ENCODE data around the gene ETHE1. TPM values are rescaled to one million over a fixed set of nuclear protein-coding genes. Genes with fewer than 3 reads are reported as not detected.

Gene ETHE1
- total and polyA plus RNA-seq, 12 donors, result 15.9 to 78.7 (median 33.2) TPM

DNA sequence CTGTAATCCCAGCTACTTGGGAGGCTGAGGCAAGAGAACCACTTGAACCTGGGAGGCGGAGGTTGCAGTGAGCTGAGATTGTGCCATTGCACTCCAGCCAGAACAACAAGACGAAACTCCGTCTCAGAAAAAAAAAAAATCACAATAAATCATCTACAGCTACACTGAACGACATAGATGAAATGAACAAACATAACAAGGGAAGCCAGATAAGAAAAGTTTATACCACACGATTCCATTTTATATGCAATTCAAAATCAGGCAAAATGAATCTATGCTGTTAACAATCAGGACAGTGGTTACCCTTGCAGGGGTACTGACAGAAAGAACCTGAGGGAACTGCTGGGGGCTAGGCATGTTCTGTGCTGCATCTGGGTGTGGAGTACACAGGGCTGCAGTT, 42.7 kb upstream of the ETHE1 start:
- WGBS, 4 donors, result 50 to 70% (median 57%) methylated on average over 5 of the region's 5 CpGs
- DNase-seq, result no peak
- H3K4me3 ChIP-seq, result no peak overlapping the region
- H3K36me3 ChIP-seq (replicated peaks in 1 of 2), result no peaks in the 10 kb centered on the region
- TF ChIP-seq CTCF (IDR thresholded peaks at IDR 0.05) (no peak), POLR2A (IDR thresholded peaks at IDR 0.05) (no peak)
- no peak overlapping the region for H3K27ac ChIP-seq
- no peaks in the 10 kb centered on the region for H3K9me3 ChIP-seq (replicated peaks in 1 of 3)
- intact Hi-C loops (cut with DNase I), result no loop called here
- peaks cover 5 to 10% of the 10 kb centered on the region in 2 donors for H3K4me1 ChIP-seq (replicated peaks in 1 of 2)
- H3K27me3 ChIP-seq, result no peaks in the 10 kb centered on the region

GRCh38 chr19:43564800-43565199, 37.8 kb upstream of the ETHE1 start:
- WGBS, 4 donors, result 68 to 80% (median 73%) methylated on average over 9 of the region's 9 CpGs
- H3K9me3 ChIP-seq (replicated peaks in 1 of 3), result no peaks in the 10 kb centered on the region
- H3K27ac ChIP-seq, result no peak overlapping the region
- H3K36me3 ChIP-seq (replicated peaks in 1 of 2), result peaks cover 0 to 1% of the 10 kb centered on the region in 2 donors
- no peaks in the 10 kb centered on the region for H3K27me3 ChIP-seq
- DNase-seq, result no peak
- H3K4me3 ChIP-seq, result no peak overlapping the region
- intact Hi-C loops (cut with DNase I), result no loop called here
- H3K4me1 ChIP-seq (replicated peaks in 1 of 2), result peaks cover 10 to 17% of the 10 kb centered on the region in 2 donors
- TF ChIP-seq POLR2A (IDR thresholded peaks at IDR 0.05), result no peak
- no peak for TF ChIP-seq CTCF (IDR thresholded peaks at IDR 0.05)

- no peak for DNase-seq
- Histone ChIP-seq H3K36me3 (replicated peaks in 1 of 2) (peaks cover 0 to 5% of the 10 kb centered on the region in 2 donors), H3K4me3 (no peak overlapping the region), H3K27me3 (no peaks in the 10 kb centered on the region), H3K4me1 (replicated peaks in 1 of 2) (peaks cover 10 to 17% of the 10 kb centered on the region in 2 donors), H3K9me3 (replicated peaks in 1 of 3) (no peaks in the 10 kb centered on the region), H3K27ac (peak overlapping the region in 3 of 5 donors; percentile 82 to 94 (median 92))
- intact Hi-C loops (cut with DNase I), result no loop called here
- 85 to 89% (median 89%) methylated on average over 10 of the region's 10 CpGs for WGBS, 4 donors
- TF ChIP-seq POLR2A (IDR thresholded peaks at IDR 0.05) (no peak), CTCF (IDR thresholded peaks at IDR 0.05) (no peak)
Measured at GRCh38 chr19:43563816-43564457, 36.9 kb upstream of the ETHE1 start.

DNA sequence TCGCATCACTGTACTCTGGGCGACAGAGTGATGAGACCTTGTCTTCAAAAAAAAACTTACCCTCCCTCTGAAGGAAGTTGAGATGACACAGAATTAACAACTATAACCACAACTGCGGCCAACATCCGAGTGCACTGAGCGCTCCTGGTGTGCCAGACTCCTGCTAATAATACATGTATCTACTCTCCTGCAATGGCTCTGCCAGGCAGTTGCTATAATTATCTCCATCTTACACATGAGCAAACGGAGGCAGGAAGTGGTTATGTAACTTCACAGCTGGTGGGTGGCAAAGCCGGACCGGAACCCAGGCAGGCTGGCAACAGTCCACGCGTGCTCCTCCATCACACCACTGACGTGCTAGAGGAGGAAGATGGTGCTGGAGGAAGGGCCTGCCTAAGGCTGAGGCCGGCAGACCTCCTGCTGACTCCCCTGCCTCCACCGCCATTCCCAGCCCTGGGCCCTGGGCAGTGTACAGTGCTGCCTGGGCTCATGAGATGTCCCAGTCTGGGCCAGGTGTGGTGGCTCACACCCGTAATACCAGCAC, 35.8 kb upstream of the ETHE1 start:
- Histone ChIP-seq H3K9me3 (replicated peaks in 1 of 3) (no peaks in the 10 kb centered on the region), H3K4me1 (replicated peaks in 1 of 2) (peaks cover 16 to 22% of the 10 kb centered on the region in 2 donors), H3K27me3 (no peaks in the 10 kb centered on the region), H3K36me3 (replicated peaks in 1 of 2) (peaks cover 0 to 5% of the 10 kb centered on the region in 2 donors), H3K27ac (peak overlapping the region; percentile 63 to 94 (median 82)), H3K4me3 (no peak overlapping the region)
- WGBS, 4 donors, result 16 to 33% (median 24%) methylated on average over 13 to 14 of the region's 14 CpGs
- intact Hi-C loops (cut with DNase I), result no loop called here
- TF ChIP-seq POLR2A (IDR thresholded peaks at IDR 0.05), result peak in 1 of 2 donors; percentile 54
- TF ChIP-seq CTCF (IDR thresholded peaks at IDR 0.05), result no peak
- DNase-seq, result peak; percentile 79 to 97 (median 90)
